ENCODE results near the gene EPB41L1. TPM values are rescaled to one million over a fixed set of nuclear protein-coding genes. Genes with fewer than 3 reads are reported as not detected.

The EPB41L1 gene
- total RNA-seq, 1 donor from 2014 or later: 16.7 TPM

GRCh38 chr20:36150489-36150846 lies 4.1 kb upstream of the EPB41L1 start:
- intact Hi-C loops (cut with DNase I): no loop called here
- H3K4me3 ChIP-seq: no peak overlapping the region
- no peak for TF ChIP-seq CTCF (IDR thresholded peaks at IDR 0.05)
- H3K9me3 ChIP-seq: no peaks in the 10 kb centered on the region
- H3K4me1 ChIP-seq: peaks cover 10 to 15% of the 10 kb centered on the region in 2 donors
- H3K36me3 ChIP-seq: no peaks in the 10 kb centered on the region
- DNase-seq (ENCODE audit: low spot score in 2 of 2): no peak
- no peaks in the 10 kb centered on the region for H3K27me3 ChIP-seq
- peak overlapping the region in 1 of 2 donors; percentile 3 for H3K27ac ChIP-seq

GRCh38 chr20:36150847-36151539 lies 3.5 kb upstream of the EPB41L1 start:
- no peaks in the 10 kb centered on the region for H3K27me3 ChIP-seq
- H3K9me3 ChIP-seq: no peaks in the 10 kb centered on the region
- TF ChIP-seq CTCF (IDR thresholded peaks at IDR 0.05): no peak
- peaks cover 8 to 19% of the 10 kb centered on the region in 2 donors for H3K4me1 ChIP-seq
- no peaks in the 10 kb centered on the region for H3K36me3 ChIP-seq
- no peak for DNase-seq (ENCODE audit: low spot score in 2 of 2)
- intact Hi-C loops (cut with DNase I): no loop called here
- peak overlapping the region in 1 of 2 donors; percentile 3 for H3K27ac ChIP-seq
- H3K4me3 ChIP-seq: no peak overlapping the region

GRCh38 chr20:36152261-36152660 lies 2.3 kb upstream of the EPB41L1 start:
- peak overlapping the region in 1 of 2 donors; percentile 23 for H3K27ac ChIP-seq
- H3K4me3 ChIP-seq: no peak overlapping the region
- H3K4me1 ChIP-seq: peaks cover 6 to 26% of the 10 kb centered on the region in 2 donors
- H3K36me3 ChIP-seq: no peaks in the 10 kb centered on the region
- DNase-seq (ENCODE audit: low spot score in 2 of 2): no peak
- H3K9me3 ChIP-seq: no peaks in the 10 kb centered on the region
- TF ChIP-seq CTCF (IDR thresholded peaks at IDR 0.05): no peak
- no peaks in the 10 kb centered on the region for H3K27me3 ChIP-seq
- intact Hi-C loops (cut with DNase I): no loop called here

- Histone ChIP-seq H3K27me3 (no peaks in the 10 kb centered on the region), H3K36me3 (no peaks in the 10 kb centered on the region), H3K4me3 (no peak overlapping the region), H3K9me3 (no peaks in the 10 kb centered on the region), H3K27ac (no peak overlapping the region), H3K4me1 (peaks cover 6 to 26% of the 10 kb centered on the region in 2 donors)
- no peak for TF ChIP-seq CTCF (IDR thresholded peaks at IDR 0.05)
- intact Hi-C loops (cut with DNase I): no loop called here
- DNase-seq (ENCODE audit: low spot score in 2 of 2): no peak
These were observed 1.3 kb upstream of the EPB41L1 start for GRCh38 chr20:36153204-36153603.

GRCh38 chr20:36153736-36154699 lies 522 bp upstream of the EPB41L1 start:
- peak overlapping the region; percentile 68 to 78 for H3K27ac ChIP-seq
- H3K4me1 ChIP-seq: peaks cover 3 to 25% of the 10 kb centered on the region in 2 donors
- peak; percentile 51 to 91 for DNase-seq (ENCODE audit: low spot score in 2 of 2)
- intact Hi-C loops (cut with DNase I): no loop called here
- no peaks in the 10 kb centered on the region for H3K9me3 ChIP-seq
- H3K27me3 ChIP-seq: no peaks in the 10 kb centered on the region
- TF ChIP-seq CTCF (IDR thresholded peaks at IDR 0.05): no peak
- no peaks in the 10 kb centered on the region for H3K36me3 ChIP-seq
- H3K4me3 ChIP-seq: peak overlapping the region; percentile 65 to 91

All from ascending aorta (tissue), 2 donors.